ENCODE measurements around the gene WSB2.

WSB2 gene

GRCh38 chr12:118061011-118061872, at the start of gene WSB2:
WSB2 (minus strand) TSS chr12:118061179; CDS start chr12:118061048, 131 bp downstream.
- Histone ChIP-seq H3K4me1 (ENCODE audit: control insufficient read depth, insufficient read depth, low read length) (peaks cover 55% of the 10 kb centered on the region), H3K9me3 (ENCODE audit: control insufficient read depth, low read length) (no peaks in the 10 kb centered on the region)

GRCh38 chr12:118109088-118109487, 48.1 kb upstream of the WSB2 start:
- Histone ChIP-seq H3K36me3 (ENCODE audit: control insufficient read depth, insufficient read depth, low read length) (no peaks in the 10 kb centered on the region), H3K4me1 (ENCODE audit: control insufficient read depth, insufficient read depth, low read length) (peaks cover 10% of the 10 kb centered on the region), H3K9me3 (ENCODE audit: control insufficient read depth, low read length) (no peaks in the 10 kb centered on the region), H3K4me3 (ENCODE audit: low read length) (no peak overlapping the region), H3K9ac (ENCODE audit: low read length) (no peak overlapping the region), H3K27me3 (ENCODE audit: control insufficient read depth, insufficient read depth, low read length) (no peaks in the 10 kb centered on the region)

More at GRCh38 chr12:118061011-118061872, at the start of gene WSB2:
- H3K27me3 ChIP-seq (ENCODE audit: control insufficient read depth, insufficient read depth, low read length): no peaks in the 10 kb centered on the region
- peak within 1 kb of the TSS; percentile 94 for H3K4me3 ChIP-seq (ENCODE audit: low read length)
- peak within 1 kb of the TSS; percentile 100 for H3K9ac ChIP-seq (ENCODE audit: low read length)
- no peaks in the 10 kb centered on the region for H3K36me3 ChIP-seq (ENCODE audit: control insufficient read depth, insufficient read depth, low read length)

GRCh38 chr12:118107694-118108093, 46.7 kb upstream of the WSB2 start:
- Histone ChIP-seq H3K36me3 (ENCODE audit: control insufficient read depth, insufficient read depth, low read length) (no peaks in the 10 kb centered on the region), H3K27me3 (ENCODE audit: control insufficient read depth, insufficient read depth, low read length) (no peaks in the 10 kb centered on the region), H3K4me3 (ENCODE audit: low read length) (no peak overlapping the region), H3K9me3 (ENCODE audit: control insufficient read depth, low read length) (no peaks in the 10 kb centered on the region), H3K9ac (ENCODE audit: low read length) (no peak overlapping the region), H3K4me1 (ENCODE audit: control insufficient read depth, insufficient read depth, low read length) (peaks cover 10% of the 10 kb centered on the region)

GRCh38 chr12:118107011-118107410, 46.0 kb upstream of the WSB2 start:
- no peak overlapping the region for H3K9ac ChIP-seq (ENCODE audit: low read length)
- H3K36me3 ChIP-seq (ENCODE audit: control insufficient read depth, insufficient read depth, low read length): no peaks in the 10 kb centered on the region
- no peaks in the 10 kb centered on the region for H3K9me3 ChIP-seq (ENCODE audit: control insufficient read depth, low read length)
- no peak overlapping the region for H3K4me3 ChIP-seq (ENCODE audit: low read length)
- peaks cover 16% of the 10 kb centered on the region for H3K4me1 ChIP-seq (ENCODE audit: control insufficient read depth, insufficient read depth, low read length)
- no peaks in the 10 kb centered on the region for H3K27me3 ChIP-seq (ENCODE audit: control insufficient read depth, insufficient read depth, low read length)

- peak within 1 kb of the TSS; percentile 48 for H3K4me3 ChIP-seq (ENCODE audit: low read length)
- peak within 1 kb of the TSS; percentile 69 for H3K9ac ChIP-seq (ENCODE audit: low read length)
- no peaks in the 10 kb centered on the region for H3K27me3 ChIP-seq (ENCODE audit: control insufficient read depth, insufficient read depth, low read length)
- no peaks in the 10 kb centered on the region for H3K36me3 ChIP-seq (ENCODE audit: control insufficient read depth, insufficient read depth, low read length)
- H3K9me3 ChIP-seq (ENCODE audit: control insufficient read depth, low read length): no peaks in the 10 kb centered on the region
- peaks cover 19% of the 10 kb centered on the region for H3K4me1 ChIP-seq (ENCODE audit: control insufficient read depth, insufficient read depth, low read length)
Observed at GRCh38 chr12:118103601-118104382, 42.8 kb upstream of the WSB2 start, which contains the start of gene VSIG10. VSIG10 (minus strand) TSS chr12:118104011; CDS start chr12:118103671, 340 bp downstream.

- Histone ChIP-seq H3K4me1 (ENCODE audit: control insufficient read depth, insufficient read depth, low read length) (peaks cover 18% of the 10 kb centered on the region), H3K4me3 (ENCODE audit: low read length) (peak overlapping the region; percentile 48), H3K9me3 (ENCODE audit: control insufficient read depth, low read length) (no peaks in the 10 kb centered on the region), H3K27me3 (ENCODE audit: control insufficient read depth, insufficient read depth, low read length) (no peaks in the 10 kb centered on the region), H3K36me3 (ENCODE audit: control insufficient read depth, insufficient read depth, low read length) (no peaks in the 10 kb centered on the region), H3K9ac (ENCODE audit: low read length) (peak overlapping the region; percentile 69)
Observed at GRCh38 chr12:118103201-118103600, 42.2 kb upstream of the WSB2 start.

- Histone ChIP-seq H3K4me3 (ENCODE audit: low read length) (peak overlapping the region; percentile 48), H3K4me1 (ENCODE audit: control insufficient read depth, insufficient read depth, low read length) (peaks cover 17% of the 10 kb centered on the region), H3K27me3 (ENCODE audit: control insufficient read depth, insufficient read depth, low read length) (no peaks in the 10 kb centered on the region), H3K36me3 (ENCODE audit: control insufficient read depth, insufficient read depth, low read length) (no peaks in the 10 kb centered on the region), H3K9ac (ENCODE audit: low read length) (peak overlapping the region; percentile 69), H3K9me3 (ENCODE audit: control insufficient read depth, low read length) (no peaks in the 10 kb centered on the region)
Observed at GRCh38 chr12:118102609-118103008, 41.6 kb upstream of the WSB2 start.

- Histone ChIP-seq H3K4me1 (ENCODE audit: control insufficient read depth, insufficient read depth, low read length) (peaks cover 17% of the 10 kb centered on the region), H3K9ac (ENCODE audit: low read length) (no peak overlapping the region), H3K27me3 (ENCODE audit: control insufficient read depth, insufficient read depth, low read length) (no peaks in the 10 kb centered on the region), H3K9me3 (ENCODE audit: control insufficient read depth, low read length) (no peaks in the 10 kb centered on the region), H3K4me3 (ENCODE audit: low read length) (no peak overlapping the region), H3K36me3 (ENCODE audit: control insufficient read depth, insufficient read depth, low read length) (no peaks in the 10 kb centered on the region)
Observed at GRCh38 chr12:118102070-118102469, 41.1 kb upstream of the WSB2 start.

GRCh38 chr12:118101051-118101450, 40.1 kb upstream of the WSB2 start:
- no peak overlapping the region for H3K9ac ChIP-seq (ENCODE audit: low read length)
- H3K36me3 ChIP-seq (ENCODE audit: control insufficient read depth, insufficient read depth, low read length): no peaks in the 10 kb centered on the region
- H3K27me3 ChIP-seq (ENCODE audit: control insufficient read depth, insufficient read depth, low read length): no peaks in the 10 kb centered on the region
- no peaks in the 10 kb centered on the region for H3K9me3 ChIP-seq (ENCODE audit: control insufficient read depth, low read length)
- peaks cover 17% of the 10 kb centered on the region for H3K4me1 ChIP-seq (ENCODE audit: control insufficient read depth, insufficient read depth, low read length)
- H3K4me3 ChIP-seq (ENCODE audit: low read length): no peak overlapping the region

- Histone ChIP-seq H3K4me3 (ENCODE audit: low read length) (no peak overlapping the region), H3K9ac (ENCODE audit: low read length) (no peak overlapping the region), H3K27me3 (ENCODE audit: control insufficient read depth, insufficient read depth, low read length) (no peaks in the 10 kb centered on the region), H3K36me3 (ENCODE audit: control insufficient read depth, insufficient read depth, low read length) (no peaks in the 10 kb centered on the region), H3K9me3 (ENCODE audit: control insufficient read depth, low read length) (no peaks in the 10 kb centered on the region), H3K4me1 (ENCODE audit: control insufficient read depth, insufficient read depth, low read length) (peaks cover 17% of the 10 kb centered on the region)
Observed at GRCh38 chr12:118098911-118099671, 38.1 kb upstream of the WSB2 start.

GRCh38 chr12:118098401-118098800, 37.4 kb upstream of the WSB2 start:
- no peaks in the 10 kb centered on the region for H3K36me3 ChIP-seq (ENCODE audit: control insufficient read depth, insufficient read depth, low read length)
- H3K9me3 ChIP-seq (ENCODE audit: control insufficient read depth, low read length): no peaks in the 10 kb centered on the region
- H3K9ac ChIP-seq (ENCODE audit: low read length): no peak overlapping the region
- peaks cover 17% of the 10 kb centered on the region for H3K4me1 ChIP-seq (ENCODE audit: control insufficient read depth, insufficient read depth, low read length)
- no peaks in the 10 kb centered on the region for H3K27me3 ChIP-seq (ENCODE audit: control insufficient read depth, insufficient read depth, low read length)
- H3K4me3 ChIP-seq (ENCODE audit: low read length): no peak overlapping the region

Data from mucosa of stomach (tissue), 1 donor.